Endothelial cell of umbilical vein (primary cell): Measurements from ENCODE around the gene KCNA3. TPM values are rescaled to one million over a fixed set of nuclear protein-coding genes. Genes with fewer than 3 reads are reported as not detected.

Experiments
- BruUV-seq: library from RNA; stranded (reverse); fragments of 400-500 nt; replicated peaks from 2 replicates; lab custom pipeline; 2021; lab: Mats Ljungman, UMichigan
- CTCF ChIA-PET: fragments of 300-600, 350-600 bp; sonication (Branson Sonifier 250); formaldehyde crosslinking; loops from one replicate; lab custom pipeline; 2021; ENCODE audit warnings: antibody characterized with exemption, inconsistent platforms; lab: Charles Lee
- POLR2A ChIA-PET: fragments of 300-600, 350-600 bp; sonication (Branson Sonifier 250); formaldehyde crosslinking; loops from one replicate; lab custom pipeline; 2021; ENCODE audit warnings: antibody characterized with exemption, inconsistent platforms; lab: Charles Lee
- DNase-seq: peaks from one replicate; pipeline ENCODE4 v3.0.0-alpha.2; 2011; ENCODE audit warnings: low read depth, low spot score
- FAIRE-seq: peaks from 2 replicates; lab custom pipeline; 2011; peaks lifted over from hg19 to GRCh38; lab: Jason Lieb, UNC
- H2AFZ ChIP-seq: 2 replicates; pipeline ENCODE4 v1.6.0; 2012; ENCODE audit warnings: low read depth, low read length, control low read depth, inconsistent platforms
- H3K27ac ChIP-seq: 2 replicates; pipeline ENCODE4 v1.5.1; 2011; ENCODE audit warnings: low read depth, mild to moderate bottlenecking, control low read depth, low read length, moderate library complexity; ENCODE audit not compliant: insufficient read depth
- H3K27me3 ChIP-seq, 2 experiments: 2 replicates each; pipeline versions ENCODE4 v1.6.0 to v1.6.1; 2011; ENCODE audit warnings: low read length in 2 of 2, mixed read lengths in 1 of 2; ENCODE audit not compliant: control insufficient read depth in 2 of 2, insufficient read depth in 2 of 2
- H3K36me3 ChIP-seq, 2 experiments: 2 replicates in 1 of 2; 3 replicates in 1 of 2; pipeline ENCODE4 v1.5.1; 2011; ENCODE audit warnings: low read length in 2 of 2, mild to moderate bottlenecking in 1 of 2, moderate library complexity in 1 of 2; ENCODE audit not compliant: control insufficient read depth in 2 of 2, insufficient read depth in 2 of 2; ENCODE audit errors: extremely low read depth in 1 of 2
- H3K4me1 ChIP-seq: 3 replicates; pipeline ENCODE4 v1.5.1; 2011; ENCODE audit warnings: mild to moderate bottlenecking, low read length; ENCODE audit not compliant: control insufficient read depth, insufficient read depth; ENCODE audit errors: extremely low read depth
- H3K4me2 ChIP-seq: 2 replicates; pipeline ENCODE4 v1.6.1; 2011; ENCODE audit warnings: low read length, control low read depth, mixed read lengths; ENCODE audit not compliant: insufficient read depth
- H3K4me3 ChIP-seq, 3 experiments: fragments of 200-600 bp in 1 of 3; sonication (generic), shearing (Covaris generic) in 1 of 3; replicated peaks in 1 of 3; 2 replicates each; pipeline ENCODE4 v1.5.1; 2011 to 2016; ENCODE audit warnings: control low read depth in 3 of 3, low read length in 3 of 3, mild to moderate bottlenecking in 2 of 3, inconsistent platforms in 1 of 3, low read depth in 1 of 3, moderate library complexity in 1 of 3; ENCODE audit not compliant: insufficient read depth in 1 of 3
- H3K79me2 ChIP-seq: 2 replicates; pipeline ENCODE4 v1.6.0; 2012; ENCODE audit warnings: low read length, inconsistent platforms; ENCODE audit not compliant: control insufficient read depth, insufficient read depth
- H3K9ac ChIP-seq: replicated peaks from 2 replicates; pipeline ENCODE3; 2011; ENCODE audit warnings: low read length, control low read depth; ENCODE audit not compliant: insufficient read depth; ENCODE audit errors: extremely low read depth
- H3K9me1 ChIP-seq: replicated peaks from 3 replicates; pipeline ENCODE4 v1.6.0; 2011; ENCODE audit warnings: mild to moderate bottlenecking, low read length; ENCODE audit not compliant: control insufficient read depth, insufficient read depth; ENCODE audit errors: extremely low read depth
- H3K9me3 ChIP-seq: replicated peaks from 2 replicates; pipeline ENCODE4 v1.5.1; 2012; ENCODE audit warnings: low read length, inconsistent platforms; ENCODE audit not compliant: control insufficient read depth, insufficient read depth
- H4K20me1 ChIP-seq: replicated peaks from 2 replicates; pipeline ENCODE3; 2011; ENCODE audit warnings: mild to moderate bottlenecking, low read length; ENCODE audit not compliant: control insufficient read depth, insufficient read depth; ENCODE audit errors: extremely low read depth
- EZH2 ChIP-seq: IDR thresholded peaks from 2 replicates; pipeline ENCODE4 v1.6.1; 2012; ENCODE audit warnings: borderline replicate concordance, low read depth, mild to moderate bottlenecking, moderate library complexity, low read length, inconsistent platforms; ENCODE audit not compliant: severe bottlenecking
- FOS ChIP-seq: IDR thresholded peaks from 2 replicates; pipeline ENCODE4 v1.6.1; 2011; ENCODE audit warnings: mild to moderate bottlenecking, low read length, moderate library complexity, borderline replicate concordance; ENCODE audit not compliant: insufficient read depth
- GATA2 ChIP-seq: IDR thresholded peaks from 2 replicates; pipeline ENCODE4 v1.7.0; 2011; ENCODE audit warnings: low read depth, mild to moderate bottlenecking, moderate library complexity, mixed read lengths, low read length; ENCODE audit not compliant: insufficient read length, insufficient read depth
- JUN ChIP-seq: IDR thresholded peaks from 2 replicates; pipeline ENCODE4 v1.6.1; 2011; ENCODE audit warnings: borderline replicate concordance, low read depth; ENCODE audit not compliant: insufficient read length, insufficient read depth
- MYC ChIP-seq: IDR thresholded peaks from one replicate; pipeline ENCODE4 v1.6.1; 2011; ENCODE audit warnings: mild to moderate bottlenecking, low read depth, low read length
- POLR2A ChIP-seq: IDR thresholded peaks from 2 replicates; pipeline ENCODE4 v1.6.1; 2012; ENCODE audit warnings: low read depth, mild to moderate bottlenecking, control low read depth, low read length
- POLR2AphosphoS5 ChIP-seq: IDR thresholded peaks from 2 replicates; pipeline ENCODE4 v1.6.1; 2012; ENCODE audit warnings: low read depth, mild to moderate bottlenecking, control low read depth, low read length, moderate library complexity; ENCODE audit not compliant: insufficient read depth
- dilution Hi-C: fragments of 300-500 bp; cut with MboI; formaldehyde crosslinking; loops from one replicate; pipeline ENCODE4 v1.15.0; 2019; ENCODE audit warnings: low sequenced_read_pairs; ENCODE audit not compliant: extremely low pct_ligation_motif_present
- intact Hi-C: fragments of 100-400 bp; cut with micrococcal nuclease; formaldehyde crosslinking; loops from one replicate; pipeline ENCODE4 v1.10.0; 2022
- polyA plus RNA-seq, 4 experiments: library from polyadenylated mRNA; depleted of rRNA in 3 of 4; stranded (reverse) in 3 of 4; unstranded in 1 of 4; fragments of >200 nt; gene quantifications; 2 replicates each; pipeline versions ENCODE4 v1.2.1 to v1.2.3, GENCODE V29; 2011 to 2012; ENCODE audit warnings: missing spikeins in 1 of 4
- total RNA-seq: library from RNA; stranded (reverse); gene quantifications from 2 replicates; pipeline ENCODE4 v1.2.3, GENCODE V29; 2021
- TF ChIP-seq, protein P1 (sequence below), 2 donors: IDR thresholded peaks; 1 replicate in 1 of 2; 2 replicates in 1 of 2; pipeline ENCODE4 v1.5.1; 2011; ENCODE audit warnings: low read length in 2 of 2, mild to moderate bottlenecking in 2 of 2, moderate library complexity in 2 of 2, control low read depth in 1 of 2, inconsistent platforms in 1 of 2, low read depth in 1 of 2; ENCODE audit not compliant: insufficient read depth in 1 of 2; ENCODE audit errors: extremely low read depth in 1 of 2
- TF ChIP-seq, protein P2 (sequence below): IDR thresholded peaks from 2 replicates; pipeline ENCODE4 v1.6.1; 2011; ENCODE audit not compliant: insufficient read depth, insufficient read length

KCNA3 gene
- total and polyA plus RNA-seq, 2 donors (not counting 3 experiments of a cell fraction or from before 2014, with no cell fraction given): not detected

DNA sequence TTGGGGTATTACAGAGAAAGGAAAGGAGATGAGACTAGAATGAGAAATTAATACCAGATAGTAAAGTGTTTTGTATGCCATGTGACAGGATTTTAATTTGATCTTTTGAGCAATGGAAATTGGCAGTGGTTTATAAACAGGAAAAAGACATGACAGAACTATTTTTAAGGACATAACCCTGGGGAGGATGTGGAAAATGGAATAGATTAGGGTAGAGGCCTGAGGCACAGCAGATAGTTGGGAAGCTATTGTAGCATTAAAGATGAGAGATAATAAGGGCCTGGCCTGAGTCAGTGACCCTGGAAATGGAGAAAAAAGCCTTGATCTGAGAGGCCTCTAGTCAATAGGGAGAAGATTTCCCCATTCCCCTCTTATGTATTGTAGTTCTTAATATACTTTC is 22.1 kb upstream of the KCNA3 start:
- dilution Hi-C loops: no loop called here
- Histone ChIP-seq H3K9ac (no peak overlapping the region), H3K79me2 (no peaks in the 10 kb centered on the region), H3K27me3 (no peaks in the 10 kb centered on the region), H3K9me3 (no peaks in the 10 kb centered on the region), H3K9me1 (no peaks in the 10 kb centered on the region), H3K27ac (no peak overlapping the region), H4K20me1 (no peaks in the 10 kb centered on the region), H3K4me2 (no peak overlapping the region), H3K4me3 (no peak overlapping the region), H2AFZ (no peak overlapping the region), H3K4me1 (no peaks in the 10 kb centered on the region), H3K36me3 (no peaks in the 10 kb centered on the region)
- intact Hi-C loops: no loop called here
- FAIRE-seq (no peak), DNase-seq (no peak)
- POLR2A ChIA-PET: no interaction called here
- CTCF ChIA-PET: no interaction called here
- TF ChIP-seq POLR2A: no peak
- TF ChIP-seq EZH2: no peak
- TF ChIP-seq FOS: no peak
- TF ChIP-seq POLR2AphosphoS5: no peak
- TF ChIP-seq MYC: no peak
- no peak for TF ChIP-seq GATA2
- no peak for TF ChIP-seq JUN
- TF ChIP-seq, protein P1, sequence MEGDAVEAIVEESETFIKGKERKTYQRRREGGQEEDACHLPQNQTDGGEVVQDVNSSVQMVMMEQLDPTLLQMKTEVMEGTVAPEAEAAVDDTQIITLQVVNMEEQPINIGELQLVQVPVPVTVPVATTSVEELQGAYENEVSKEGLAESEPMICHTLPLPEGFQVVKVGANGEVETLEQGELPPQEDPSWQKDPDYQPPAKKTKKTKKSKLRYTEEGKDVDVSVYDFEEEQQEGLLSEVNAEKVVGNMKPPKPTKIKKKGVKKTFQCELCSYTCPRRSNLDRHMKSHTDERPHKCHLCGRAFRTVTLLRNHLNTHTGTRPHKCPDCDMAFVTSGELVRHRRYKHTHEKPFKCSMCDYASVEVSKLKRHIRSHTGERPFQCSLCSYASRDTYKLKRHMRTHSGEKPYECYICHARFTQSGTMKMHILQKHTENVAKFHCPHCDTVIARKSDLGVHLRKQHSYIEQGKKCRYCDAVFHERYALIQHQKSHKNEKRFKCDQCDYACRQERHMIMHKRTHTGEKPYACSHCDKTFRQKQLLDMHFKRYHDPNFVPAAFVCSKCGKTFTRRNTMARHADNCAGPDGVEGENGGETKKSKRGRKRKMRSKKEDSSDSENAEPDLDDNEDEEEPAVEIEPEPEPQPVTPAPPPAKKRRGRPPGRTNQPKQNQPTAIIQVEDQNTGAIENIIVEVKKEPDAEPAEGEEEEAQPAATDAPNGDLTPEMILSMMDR (IDR thresholded peaks at IDR 0.05; ENCODE audit: extremely low read depth in 1 of 2, insufficient read depth in 1 of 2, low read depth in 1 of 2, low read length in 2 of 2): no peak
- TF ChIP-seq, protein P2, sequence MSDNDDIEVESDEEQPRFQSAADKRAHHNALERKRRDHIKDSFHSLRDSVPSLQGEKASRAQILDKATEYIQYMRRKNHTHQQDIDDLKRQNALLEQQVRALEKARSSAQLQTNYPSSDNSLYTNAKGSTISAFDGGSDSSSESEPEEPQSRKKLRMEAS: no peak
- BruUV-seq: no TSS peak
